ENCODE results near the gene JAZF1. TPM values are rescaled to one million over a fixed set of nuclear protein-coding genes. Genes with fewer than 3 reads are reported as not detected.

JAZF1 gene
- total and polyA plus RNA-seq, 2 of the 8 experiments (the other 6 are each of a cell fraction or from before 2014, with no cell fraction given) = 2.6 to 21.8 TPM

GRCh38 chr7:27917774-27918314 lies 262.8 kb downstream of the JAZF1 start:
- no peak overlapping the region for H3K18ac ChIP-seq (ENCODE audit: extremely low read depth, low read length)
- no peak overlapping the region for H3K9ac ChIP-seq (replicated peaks in 1 of 4; ENCODE audit: extremely low read depth in 1 of 4, low read depth in 3 of 4, low read length in 3 of 4)
- H3K4me3 ChIP-seq (ENCODE audit: extremely low read depth in 1 of 4, insufficient read depth in 2 of 4, low read depth in 3 of 4, low read length in 4 of 4) = no peak overlapping the region
- no peaks in the 10 kb centered on the region for H4K20me1 ChIP-seq (replicated peaks in 1 of 2; ENCODE audit: control insufficient read depth in 1 of 2, insufficient read depth in 2 of 2, low read length in 2 of 2)
- H3K27ac ChIP-seq (ENCODE audit: low read depth, low read length) = no peak overlapping the region
- no peak overlapping the region for H4K8ac ChIP-seq (ENCODE audit: extremely low read depth, insufficient read depth, low read length)
- H3K4me1 ChIP-seq (replicated peaks in 1 of 4; ENCODE audit: control insufficient read depth in 3 of 4, insufficient read depth in 4 of 4, low read length in 3 of 4) = peaks cover under 1 to 13% (median 3%) of the 10 kb centered on the region in 4 experiments; a peak in 5 of 7 replicates
- no peak overlapping the region for H2BK120ac ChIP-seq (replicated peaks; ENCODE audit: low read depth, low read length)
- 0 out of 2 replicates have a peak overlapping the region, but pooled peaks have one; percentile 1 for H2AK5ac ChIP-seq (ENCODE audit: low read depth, low read length)
- no peak for FAIRE-seq
- ChIA-PET POLR2A (ENCODE audit: partially characterized antibody) (no interaction called here), CTCF (ENCODE audit: partially characterized antibody) (interaction anchor here (0.7 to 2.0 kb wide), 6 partner anchors 10 to 588 kb away, joined by 3 to 5 read pairs (median 3); no protein-coding TSS in a partner anchor)
- no peak overlapping the region for H4K91ac ChIP-seq (replicated peaks; ENCODE audit: insufficient read length, low read length)
- H3K23me2 ChIP-seq (ENCODE audit: low read depth, low read length) = no peaks in the 10 kb centered on the region
- H2BK12ac ChIP-seq (ENCODE audit: low read depth, low read length) = no peak overlapping the region
- no peaks in the 10 kb centered on the region for H3K36me3 ChIP-seq (ENCODE audit: control insufficient read depth in 2 of 4, insufficient read depth in 4 of 4, low read length in 3 of 4)
- peaks cover 0 to 4% of the 10 kb centered on the region in 2 experiments; a peak in 1 of 4 replicates for H3K9me3 ChIP-seq (ENCODE audit: insufficient read depth in 2 of 2, low read depth in 1 of 2, low read length in 1 of 2)
- no peak overlapping the region for H3K4ac ChIP-seq (replicated peaks; ENCODE audit: insufficient read length, low read depth, low read length)
- H3K23ac ChIP-seq (ENCODE audit: insufficient read length) = no peak overlapping the region
- no peak overlapping the region for H2AFZ ChIP-seq (ENCODE audit: low read length)
- no peak for DNase-seq (ENCODE audit: low read depth in 1 of 2, low spot score in 2 of 2)
- no peaks in the 10 kb centered on the region for H3K79me2 ChIP-seq (ENCODE audit: control insufficient read depth in 1 of 2, insufficient read depth in 2 of 2, low read length in 2 of 2)
- no peak overlapping the region for H3K14ac ChIP-seq (ENCODE audit: insufficient read length)
- no peaks in the 10 kb centered on the region for H3K27me3 ChIP-seq (replicated peaks in 1 of 4; ENCODE audit: control insufficient read depth in 3 of 4, extremely low read depth in 1 of 4, insufficient read depth in 3 of 4, low read length in 3 of 4)
- H2BK5ac ChIP-seq (ENCODE audit: low read depth, low read length) = no peak overlapping the region
- H3K79me1 ChIP-seq (ENCODE audit: low read depth, low read length) = no peaks in the 10 kb centered on the region
- H3K4me2 ChIP-seq (ENCODE audit: insufficient read depth in 1 of 2, low read depth in 2 of 2, low read length in 2 of 2) = no peak overlapping the region
- H3K56ac ChIP-seq (replicated peaks; ENCODE audit: insufficient read length, low read depth, low read length) = no peak overlapping the region
- no peak overlapping the region for H4K5ac ChIP-seq (ENCODE audit: insufficient read length, low read depth, low read length)
- TF ChIP-seq BRCA1 (IDR thresholded peaks at IDR 0.05; ENCODE audit: low read depth, low read length) (no peak), SAP30 (IDR thresholded peaks at IDR 0.05; ENCODE audit: insufficient read depth, insufficient replicate concordance, low read length) (no peak), EZH2 (IDR thresholded peaks at IDR 0.05; ENCODE audit: low read depth, low read length, severe bottlenecking) (no peak), JUND (IDR thresholded peaks at IDR 0.05; ENCODE audit: low read length) (no peak), POLR2AphosphoS5 (IDR thresholded peaks at IDR 0.05; ENCODE audit: low read depth, low read length) (no peak), SP2 (IDR thresholded peaks at IDR 0.05; ENCODE audit: low read length) (no peak), POU5F1 (IDR thresholded peaks at IDR 0.05; ENCODE audit: low read depth, low read length) (no peak), CBX8 (IDR thresholded peaks at IDR 0.05; ENCODE audit: borderline replicate concordance, low read depth, low read length) (no peak), CEBPB (IDR thresholded peaks at IDR 0.05; ENCODE audit: low read depth, low read length) (no peak)
- 83% methylated on average over 5 of the region's 5 CpGs; no CpG with 5 or more reads in 1 of the 2 experiments for WGBS, 2 experiments (ENCODE audit: extremely low coverage in 1 of 2, insufficient coverage in 1 of 2, insufficient read length in 1 of 2, insufficient replicate concordance in 2 of 2, low coverage in 1 of 2, low lambda C conversion rate in 2 of 2, missing lambda C conversion rate in 1 of 2)
- no peak overlapping the region for H2BK20ac ChIP-seq (ENCODE audit: low read length)
- no peak overlapping the region for H2BK15ac ChIP-seq (ENCODE audit: low read length)

Measured in H1 (cell line).